Suppressor macrophage (primary cell): ENCODE measurements around the gene KRT78.
"Not testable (repeated sequence)": the region's sequence is repeated elsewhere in the genome, so short reads cannot be mapped to it uniquely, and the experiment has no call there.

Experiments
- DNase-seq, 4 experiments: peaks; one replicate each; pipeline ENCODE4 v3.0.0-alpha.2; 2020 to 2022

KRT78 gene

GRCh38 chr12:52795694-52796428 is 52.9 kb downstream of the KRT78 start, which contains the start of gene KRT3:
TSS of gene KRT3 (minus strand) at chr12:52796117. CDS start at chr12:52796042, 75 bp downstream.
- no peak for DNase-seq

DNA sequence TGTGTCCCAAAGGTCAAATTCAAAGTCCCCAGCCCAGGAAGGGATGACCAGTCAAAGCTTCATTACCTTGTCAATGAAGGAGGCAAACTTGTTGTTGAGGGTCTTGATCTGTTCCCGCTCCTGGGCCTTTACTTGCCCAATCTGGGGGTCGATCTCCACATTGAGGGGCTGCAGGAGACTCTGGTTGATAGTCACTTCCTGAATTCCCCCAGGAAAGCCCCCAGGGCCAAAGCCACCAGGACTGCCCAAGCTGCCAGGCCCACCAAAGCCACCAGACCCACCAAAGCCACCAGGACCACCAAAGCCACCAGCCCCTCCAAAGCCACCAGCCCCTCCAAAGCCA is 53.5 kb downstream of the KRT78 start:
- not testable (repeated sequence) for DNase-seq

- DNase-seq = peak; percentile 3 to 48 (median 18)
Measured at GRCh38 chr12:52794479-52795331, 54.1 kb downstream of the KRT78 start.

DNA sequence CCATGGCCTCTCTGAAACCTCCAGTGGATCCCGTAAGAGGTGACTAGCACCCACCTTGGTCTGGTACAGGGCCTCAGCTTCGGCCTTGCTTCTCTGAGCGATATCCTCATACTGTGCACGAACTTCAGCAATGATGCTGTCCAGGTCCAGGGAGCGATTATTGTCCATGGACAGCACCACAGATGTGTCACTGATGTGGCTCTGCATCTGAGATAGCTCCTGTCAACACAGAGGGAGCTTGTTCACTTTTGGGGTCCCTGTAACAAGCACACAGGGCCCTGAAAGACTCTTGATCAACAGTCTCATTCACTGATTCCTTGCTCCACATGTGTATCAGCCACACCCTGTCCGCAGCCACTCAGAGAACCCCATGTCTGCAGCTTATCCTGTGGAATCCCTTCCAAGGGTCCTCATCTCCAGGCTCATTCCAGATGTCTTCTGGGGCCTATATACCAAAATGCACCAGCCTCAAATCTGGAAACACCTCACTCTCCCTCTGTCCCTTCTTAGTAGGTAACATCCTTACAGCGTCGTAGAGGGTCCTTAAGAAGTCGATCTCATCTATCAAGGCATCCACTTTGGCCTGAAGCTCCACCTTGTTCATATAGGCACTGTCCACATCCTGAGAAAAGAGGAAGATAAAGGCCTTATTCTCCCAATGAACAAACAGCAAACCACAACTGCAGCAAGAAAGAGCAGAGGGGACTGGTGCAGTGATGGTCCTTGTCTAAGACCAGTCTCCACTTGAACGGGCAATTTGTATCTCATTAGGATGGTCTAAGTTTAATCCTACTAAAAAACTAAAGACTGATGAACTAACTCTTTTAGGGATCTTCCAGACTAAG is 56.4 kb downstream of the KRT78 start:
- DNase-seq = peak in 1 of 4 experiments; percentile 20

DNA sequence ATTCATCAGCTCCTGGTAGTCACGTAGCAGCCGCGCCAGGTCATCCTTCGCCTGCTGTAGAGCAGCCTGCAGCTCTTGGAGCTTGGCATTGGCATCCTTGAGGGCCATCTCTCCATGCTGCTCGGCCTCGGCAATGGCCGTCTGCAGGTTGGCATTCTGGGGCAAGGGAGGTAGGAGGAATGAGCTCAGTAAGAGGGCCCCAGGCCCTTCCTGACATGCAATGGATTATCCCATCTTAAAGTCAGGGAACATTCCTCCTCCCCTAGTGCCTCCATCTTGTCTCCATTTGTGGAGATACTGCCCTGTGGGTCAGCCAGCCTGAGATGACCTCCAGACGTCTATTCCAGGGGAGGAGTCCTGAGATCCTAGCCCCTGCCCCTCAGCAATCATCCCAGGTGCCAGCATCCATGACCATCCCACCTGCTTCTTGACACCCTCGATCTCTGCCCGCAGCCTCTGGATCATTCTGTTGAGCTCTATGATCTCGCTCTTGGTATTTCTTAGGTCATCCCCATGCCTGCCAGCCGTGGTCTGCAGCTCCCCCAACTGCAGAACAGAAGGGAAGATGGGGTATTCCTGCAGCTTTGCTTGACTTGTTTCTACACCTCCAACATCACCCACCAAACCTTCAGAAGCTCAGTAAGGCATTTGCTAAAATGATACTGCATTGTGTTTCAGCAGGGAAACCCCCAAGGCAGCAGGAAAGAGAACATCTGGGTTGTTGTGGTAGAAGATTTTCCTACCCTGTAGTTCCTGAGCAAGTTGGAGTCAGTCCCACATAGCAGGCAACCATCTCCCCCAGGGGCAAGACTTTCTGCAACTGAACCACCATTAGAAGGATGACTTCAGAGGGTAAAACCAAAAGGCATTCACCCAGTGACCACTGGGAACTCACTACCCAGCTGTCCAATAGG is 57.3 kb downstream of the KRT78 start:
- no peak for DNase-seq

- no peak for DNase-seq
Measured at GRCh38 chr12:52790427-52791270, 58.1 kb downstream of the KRT78 start.

DNA sequence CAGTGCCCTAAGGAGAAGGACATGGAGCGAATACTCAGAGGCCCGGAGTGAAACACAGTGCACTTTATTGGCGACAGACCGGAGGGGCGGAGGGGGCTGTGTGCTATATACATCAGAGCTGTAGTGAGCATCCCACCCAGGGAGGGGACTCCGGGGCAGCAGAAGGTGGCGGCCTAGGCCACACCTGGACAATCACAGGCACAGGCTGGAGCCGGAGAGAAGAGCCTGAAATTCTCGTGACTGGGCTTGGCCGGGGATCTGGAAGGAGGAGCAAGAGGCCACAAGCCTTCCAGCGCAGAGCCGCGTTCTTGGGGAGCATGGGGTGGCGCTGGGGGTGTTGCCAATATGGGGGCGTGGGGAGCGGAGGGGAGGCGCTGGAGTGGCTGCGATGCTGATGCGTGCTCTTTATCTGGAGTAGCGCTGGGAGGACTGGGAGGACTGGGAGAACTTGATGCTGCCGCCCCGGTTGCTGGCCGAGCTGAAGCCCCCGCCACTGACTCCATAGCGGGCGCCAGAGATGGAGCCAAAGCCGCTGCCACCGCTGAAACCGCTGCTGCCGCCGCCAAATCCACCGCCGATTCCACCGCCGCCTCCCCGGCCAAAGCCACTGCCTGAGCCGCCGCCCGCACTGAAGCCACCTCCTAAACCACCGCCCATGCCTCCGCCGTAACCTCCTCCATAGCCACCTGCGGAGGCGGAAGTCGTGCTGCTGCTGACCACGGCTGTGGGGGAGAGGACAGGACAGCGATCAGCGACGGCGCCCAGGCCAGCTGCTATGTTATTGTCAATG is 59.0 kb downstream of the KRT78 start:
- DNase-seq = peak in 2 of 4 experiments; percentile 9 to 18

DNA sequence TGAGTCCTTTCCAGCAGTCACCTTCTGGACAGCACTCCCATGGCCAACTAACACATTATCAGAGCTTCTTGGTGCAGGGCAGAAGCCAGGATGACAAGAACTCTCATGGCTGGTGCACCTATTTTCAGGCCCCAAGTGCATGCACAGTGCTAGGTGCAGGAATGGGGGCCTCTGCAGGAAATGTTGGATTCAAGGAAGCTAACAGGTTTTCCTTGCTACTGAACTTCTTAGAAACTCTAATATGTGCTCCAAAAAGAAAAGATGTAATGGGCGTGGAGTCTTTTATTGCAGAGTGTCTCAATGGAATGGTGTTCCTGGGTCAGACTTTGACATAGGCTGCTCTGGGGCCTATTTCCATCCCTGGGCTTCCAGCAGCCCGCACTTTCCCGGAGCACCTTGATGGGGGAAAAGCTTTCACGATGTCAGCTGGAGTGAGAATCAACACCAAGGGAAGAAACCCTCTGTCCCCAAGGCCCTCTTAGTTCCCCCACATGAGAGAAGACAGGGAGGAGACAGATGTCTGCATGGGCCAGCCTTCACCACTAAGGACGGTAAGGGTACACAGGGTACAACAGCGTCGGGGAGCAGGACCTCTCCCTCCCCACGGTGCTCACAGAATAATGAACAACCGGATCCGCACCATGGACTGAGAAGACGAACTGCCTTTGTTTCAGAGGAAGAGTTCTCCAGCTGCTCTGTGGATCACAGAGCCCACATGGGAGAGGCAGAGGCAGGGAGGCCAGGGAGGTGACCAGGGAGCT is 59.7 kb downstream of the KRT78 start:
- no peak for DNase-seq

DNA sequence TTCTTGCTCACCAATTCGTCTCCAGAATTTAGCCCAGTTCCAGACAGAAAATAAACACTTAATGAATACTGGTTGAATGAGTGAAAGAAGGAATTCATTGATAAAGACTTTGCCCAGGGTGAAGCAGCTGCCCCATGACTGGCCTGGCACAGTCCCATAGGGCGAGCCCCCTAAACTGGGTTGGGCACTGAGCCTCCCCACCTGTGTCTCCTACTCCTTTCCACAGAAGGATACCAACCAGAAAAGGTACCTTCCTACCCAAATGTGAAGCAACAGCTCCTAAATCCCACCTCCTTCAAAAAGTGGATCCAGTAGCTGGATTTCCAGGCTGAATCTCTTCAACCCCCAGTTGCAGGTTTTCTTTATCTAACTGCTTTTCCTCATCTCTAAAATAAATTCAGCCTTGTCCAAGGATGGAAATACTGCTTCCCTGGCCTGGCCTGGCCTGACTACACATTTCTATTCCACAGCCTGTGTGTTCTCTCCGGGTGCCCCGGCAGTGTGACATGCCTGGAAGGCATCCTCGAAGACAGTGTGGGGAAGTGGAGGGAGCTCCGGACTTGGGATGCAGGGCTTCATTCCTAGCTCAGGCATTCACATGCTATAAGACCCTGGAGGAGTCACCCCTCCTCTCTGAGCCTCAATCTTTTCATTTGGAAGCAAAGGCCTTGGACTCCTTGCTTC is 60.5 kb downstream of the KRT78 start:
- no peak for DNase-seq
